Naive thymus-derived CD4-positive, alpha-beta T cell (primary cell): Measurements from ENCODE around the gene TBC1D10B. TPM values are rescaled to one million over a fixed set of nuclear protein-coding genes. Genes with fewer than 3 reads are reported as not detected.

ENCODE experiments used
- ATAC-seq: fragments of 150-1000 bp; cut with Tn5 transposase; 2 replicates; pipeline ENCODE4 v1.10.0; 2021; ENCODE audit warnings: mild to moderate bottlenecking, moderate library complexity
- CTCF ChIA-PET: fragments of 350-600 bp; sonication (Branson Sonifier 250); formaldehyde crosslinking; loops from one replicate; lab custom pipeline; 2021; ENCODE audit warnings: antibody characterized with exemption; lab: Charles Lee
- POLR2A ChIA-PET: fragments of 350-600 bp; sonication (Branson Sonifier 250); formaldehyde crosslinking; loops from one replicate; lab custom pipeline; 2021; ENCODE audit warnings: antibody characterized with exemption, inconsistent platforms; lab: Charles Lee
- DNase-seq, 9 donors: peaks; one replicate each; pipeline versions ENCODE4 v3.0.0 to v3.0.0-alpha.2; 2020 to 2022; ENCODE audit warnings: mixed read lengths in 1 of 9
- H3K27ac ChIP-seq: one replicate; pipeline ENCODE4 v1.7.0; 2013; ENCODE audit warnings: mild to moderate bottlenecking, low read depth, low read length, moderate library complexity
- H3K27me3 ChIP-seq, 2 donors: one replicate each; pipeline ENCODE4 v1.7.0; 2013; ENCODE audit warnings: low read length in 2 of 2, mild to moderate bottlenecking in 2 of 2, moderate library complexity in 2 of 2; ENCODE audit not compliant: control insufficient read depth in 2 of 2, insufficient read depth in 2 of 2
- H3K36me3 ChIP-seq, 3 experiments: 1 replicate in 2 of 3; 2 replicates in 1 of 3; pipeline ENCODE4 v1.7.0; 2013; ENCODE audit warnings: low read length in 3 of 3, mild to moderate bottlenecking in 3 of 3, moderate library complexity in 1 of 3; ENCODE audit not compliant: insufficient read depth in 3 of 3, control insufficient read depth in 2 of 3
- H3K4me1 ChIP-seq, 2 donors: one replicate each; pipeline ENCODE4 v1.7.0; 2013; ENCODE audit warnings: low read length in 2 of 2, mild to moderate bottlenecking in 2 of 2, moderate library complexity in 1 of 2; ENCODE audit not compliant: control insufficient read depth in 2 of 2, insufficient read depth in 2 of 2
- H3K4me3 ChIP-seq: 2 replicates; pipeline ENCODE4 v1.7.0; 2013; ENCODE audit warnings: mild to moderate bottlenecking, low read length
- H3K9me3 ChIP-seq, 3 experiments: 1 replicate in 2 of 3; 2 replicates in 1 of 3; pipeline ENCODE4 v1.7.0; 2013; ENCODE audit warnings: low read length in 3 of 3; ENCODE audit not compliant: control insufficient read depth in 2 of 3
- H3K27ac Mint-ChIP-seq, 9 donors: one replicate each; pipeline ENCODE4 v1.8.0; 2020 to 2022; ENCODE audit warnings: mixed read lengths in 9 of 9, mild to moderate bottlenecking in 8 of 9, moderate library complexity in 5 of 9, inconsistent platforms in 2 of 9
- H3K27me3 Mint-ChIP-seq, 5 donors: one replicate each; pipeline ENCODE4 v1.8.0; 2021 to 2022; ENCODE audit warnings: mixed read lengths in 5 of 5, mild to moderate bottlenecking in 1 of 5
- H3K36me3 Mint-ChIP-seq, 5 donors: one replicate each; pipeline ENCODE4 v1.8.0; 2020 to 2022; ENCODE audit warnings: mixed read lengths in 5 of 5, mild to moderate bottlenecking in 3 of 5, inconsistent platforms in 1 of 5
- H3K4me1 Mint-ChIP-seq, 7 donors: one replicate each; pipeline ENCODE4 v1.8.0; 2020 to 2022; ENCODE audit warnings: mixed read lengths in 7 of 7, mild to moderate bottlenecking in 3 of 7, inconsistent platforms in 1 of 7
- H3K4me3 Mint-ChIP-seq, 10 donors: one replicate each; pipeline ENCODE4 v1.8.0; 2020 to 2022; ENCODE audit warnings: mild to moderate bottlenecking in 10 of 10, mixed read lengths in 10 of 10, moderate library complexity in 6 of 10, inconsistent platforms in 2 of 10
- H3K9me3 Mint-ChIP-seq, 11 donors: one replicate each; pipeline ENCODE4 v1.8.0; 2020 to 2022; ENCODE audit warnings: mixed read lengths in 11 of 11, mild to moderate bottlenecking in 4 of 11, inconsistent platforms in 1 of 11, moderate library complexity in 1 of 11
- intact Hi-C, 2 donors: fragments of 100-400 bp; cut with micrococcal nuclease; formaldehyde crosslinking; loops; one replicate each; pipeline ENCODE4 v1.15.1; 2023
- polyA plus RNA-seq, 2 donors: library from polyadenylated mRNA; unstranded; fragments of 300-500 nt; fragmentation: Illumina TruSeq; gene quantifications; one replicate each; pipeline ENCODE4 v1.2.3, GENCODE V29; 2021
- total RNA-seq, 6 experiments: library from RNA in 5 of 6; stranded (reverse) in 5 of 6; gene quantifications; 1 replicate in 5 of 6; 2 replicates in 1 of 6; pipeline ENCODE4 v1.2.3 and lab custom pipeline; 2021 to 2026

Gene TBC1D10B, protein sequence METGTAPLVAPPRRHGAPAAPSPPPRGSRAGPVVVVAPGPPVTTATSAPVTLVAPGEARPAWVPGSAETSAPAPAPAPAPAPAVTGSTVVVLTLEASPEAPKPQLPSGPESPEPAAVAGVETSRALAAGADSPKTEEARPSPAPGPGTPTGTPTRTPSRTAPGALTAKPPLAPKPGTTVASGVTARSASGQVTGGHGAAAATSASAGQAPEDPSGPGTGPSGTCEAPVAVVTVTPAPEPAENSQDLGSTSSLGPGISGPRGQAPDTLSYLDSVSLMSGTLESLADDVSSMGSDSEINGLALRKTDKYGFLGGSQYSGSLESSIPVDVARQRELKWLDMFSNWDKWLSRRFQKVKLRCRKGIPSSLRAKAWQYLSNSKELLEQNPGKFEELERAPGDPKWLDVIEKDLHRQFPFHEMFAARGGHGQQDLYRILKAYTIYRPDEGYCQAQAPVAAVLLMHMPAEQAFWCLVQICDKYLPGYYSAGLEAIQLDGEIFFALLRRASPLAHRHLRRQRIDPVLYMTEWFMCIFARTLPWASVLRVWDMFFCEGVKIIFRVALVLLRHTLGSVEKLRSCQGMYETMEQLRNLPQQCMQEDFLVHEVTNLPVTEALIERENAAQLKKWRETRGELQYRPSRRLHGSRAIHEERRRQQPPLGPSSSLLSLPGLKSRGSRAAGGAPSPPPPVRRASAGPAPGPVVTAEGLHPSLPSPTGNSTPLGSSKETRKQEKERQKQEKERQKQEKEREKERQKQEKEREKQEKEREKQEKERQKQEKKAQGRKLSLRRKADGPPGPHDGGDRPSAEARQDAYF
- 10 to 100 TPM; 23.2 to 70.0 (median 45.2) TPM for total RNA-seq
- 10 to 100 TPM in 1 of 2 donors, 1 to 10 TPM in 1; 7.6 to 13.6 TPM for polyA plus RNA-seq
- total RNA-seq (lab: John Stamatoyannopoulos, UW): 33.9 reads per million, percentile 63 among the genes with 10 or more reads in this experiment

DNA sequence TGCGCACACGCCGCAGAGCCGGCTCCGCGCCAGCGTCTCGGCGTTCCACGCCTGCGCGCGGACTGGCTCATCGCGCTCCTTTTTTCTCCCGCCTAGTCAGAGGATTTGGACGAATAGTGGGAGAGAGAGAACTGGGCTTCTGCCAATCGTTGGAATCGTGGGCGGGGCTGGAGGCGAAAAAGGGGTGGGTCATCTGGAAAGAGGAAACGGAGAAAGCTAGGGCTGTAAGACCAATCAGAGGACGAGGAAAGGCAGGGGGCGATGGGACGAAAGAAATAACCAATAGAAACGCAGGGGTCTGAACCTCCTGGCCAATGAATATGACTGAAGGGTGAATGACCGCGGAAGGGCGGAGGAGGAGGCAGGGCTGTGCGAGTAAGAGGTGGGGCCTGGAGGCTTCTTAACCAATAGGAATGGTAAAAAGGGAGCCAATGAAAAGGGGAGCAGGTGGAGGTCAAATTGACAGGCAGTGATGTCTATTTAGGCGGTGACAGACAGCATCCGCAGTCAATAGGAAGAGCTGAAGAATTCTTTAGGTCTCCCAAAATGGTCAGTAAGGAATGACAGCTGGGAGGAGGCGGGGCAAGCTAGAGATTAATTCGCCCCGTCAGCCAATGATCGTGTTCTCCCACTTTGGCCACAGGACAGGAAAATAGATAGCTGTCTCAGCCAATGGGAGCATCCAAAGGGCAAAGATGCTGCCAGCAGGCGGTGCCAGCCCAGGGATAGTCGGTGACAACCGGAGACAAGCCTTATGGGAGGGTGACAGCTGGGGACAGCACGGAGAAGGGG lies at the start of gene TBC1D10B:
Gene TBC1D10B (minus strand): TSS at position 39 of the 792 bp plus-strand sequence. CDS start 311 bp downstream, outside the sequence.
- Mint-ChIP-seq H3K4me1 (peaks cover 42 to 54% (median 50%) of the 10 kb centered on the region in 7 donors), H3K27me3 (peaks cover 0 to 3% (median 0%) of the 10 kb centered on the region in 5 donors), H3K27ac (peak within 1 kb of the TSS; percentile 63 to 98 (median 93)), H3K36me3 (peaks cover 0 to 11% (median 0%) of the 10 kb centered on the region in 5 donors), H3K4me3 (peak within 1 kb of the TSS; percentile 83 to 92 (median 89)), H3K9me3 (peaks cover 0 to 2% (median 0%) of the 10 kb centered on the region in 11 donors)
- intact Hi-C loops: loop anchor here (1.0 to 10.0 kb wide), 13 partner anchors 8 to 554 kb away; partner anchors contain the start of genes ALDOA (in 1 of the 2), CD2BP2 (in 1 of the 2), FBRS (in 1 of the 2) and FBXL19 (in 1 of the 2)
- H3K4me3 ChIP-seq: peak within 1 kb of the TSS; percentile 76
- peaks cover 24 to 25% of the 10 kb centered on the region in 2 donors for H3K4me1 ChIP-seq
- no peaks in the 10 kb centered on the region for H3K27me3 ChIP-seq
- ChIA-PET CTCF (interaction anchor here (0.6 to 2.0 kb wide), 9 partner anchors 12 to 563 kb away, joined by 3 to 11 read pairs (median 4); partner anchors contain the start of genes SEPTIN1 and ZNF771), POLR2A (interaction anchor here (0.6 to 9.3 kb wide), 22 partner anchors 10 to 305 kb away, joined by 3 to 120 read pairs (median 5); partner anchors contain the start of genes ALDOA, CD2BP2, CORO1A and DCTPP1)
- H3K9me3 ChIP-seq: no peaks in the 10 kb centered on the region
- DNase-seq (peak; percentile 89 to 100 (median 100)), ATAC-seq (peak; percentile 91)
- H3K36me3 ChIP-seq: peaks cover 0 to 5% (median 0%) of the 10 kb centered on the region in 3 experiments
- H3K27ac ChIP-seq: peak within 1 kb of the TSS; percentile 80

DNA sequence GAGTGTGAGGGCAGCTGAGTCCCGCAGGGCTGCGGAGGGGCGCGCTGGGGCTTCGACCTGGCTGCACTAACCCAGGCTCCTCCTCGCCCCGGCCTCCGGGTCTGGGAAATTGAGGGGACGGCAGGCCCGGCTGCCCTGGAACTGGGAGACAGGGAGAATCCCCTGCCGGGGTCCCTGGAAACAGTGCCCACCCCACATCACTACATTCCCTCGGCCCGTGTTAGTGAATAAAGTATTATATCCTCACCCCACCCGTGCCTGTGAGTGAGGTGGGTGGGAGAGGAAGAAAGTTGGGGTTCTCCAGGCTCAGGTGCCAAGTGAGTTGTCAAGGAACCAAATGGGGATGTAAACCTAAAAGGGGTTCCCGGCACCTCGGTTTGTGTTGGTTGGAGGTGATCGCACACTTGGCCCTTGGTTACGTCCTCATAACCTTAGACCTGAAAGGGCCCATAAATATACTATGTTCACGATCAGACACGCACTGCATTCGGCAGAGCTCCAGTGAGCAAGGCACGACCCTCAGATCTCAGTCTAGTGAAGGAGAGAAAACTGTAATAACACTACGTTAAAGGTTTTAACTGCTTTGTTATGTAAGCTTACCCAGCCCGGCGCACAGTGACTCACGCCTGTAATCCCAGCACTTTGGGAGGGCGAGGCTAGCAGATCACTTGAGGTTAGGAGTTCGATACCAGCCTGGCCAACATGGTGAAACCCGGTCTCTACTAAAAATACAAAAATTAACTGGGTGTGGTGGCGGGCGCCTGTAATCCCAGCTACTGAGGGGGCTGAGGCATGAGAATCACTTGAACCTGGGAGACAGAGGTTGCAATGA lies 48.3 kb upstream of the TBC1D10B start:
- H3K27me3 ChIP-seq: no peaks in the 10 kb centered on the region
- ATAC-seq (no peak), DNase-seq (no peak)
- peaks cover 0 to 14% (median 5%) of the 10 kb centered on the region in 5 donors for H3K36me3 Mint-ChIP-seq
- H3K27me3 Mint-ChIP-seq: no peaks in the 10 kb centered on the region
- CTCF ChIA-PET: interaction anchor here (0.6 to 2.5 kb wide), 9 partner anchors 9 to 326 kb away, joined by 3 to 20 read pairs (median 6); partner anchors contain the start of genes DCTPP1 and ZNF771
- peaks cover 6 to 8% of the 10 kb centered on the region in 2 donors for H3K4me1 ChIP-seq
- peak overlapping the region; percentile 85 for H3K27ac ChIP-seq
- POLR2A ChIA-PET: interaction anchor here (0.5 to 4.3 kb wide), 60 partner anchors 8 to 354 kb away, joined by 3 to 82 read pairs (median 4); partner anchors contain the start of genes ALDOA, CORO1A, DCTPP1 and FBRS
- H3K27ac Mint-ChIP-seq: peak overlapping the region; percentile 60 to 91 (median 81)
- H3K9me3 ChIP-seq: no peaks in the 10 kb centered on the region
- H3K9me3 Mint-ChIP-seq: no peaks in the 10 kb centered on the region
- peaks cover 12 to 31% (median 14%) of the 10 kb centered on the region in 7 donors for H3K4me1 Mint-ChIP-seq
- peak overlapping the region; percentile 59 to 80 (median 66) for H3K4me3 Mint-ChIP-seq
- peaks cover 0 to 18% (median 0%) of the 10 kb centered on the region in 3 experiments for H3K36me3 ChIP-seq
- peak overlapping the region; percentile 76 for H3K4me3 ChIP-seq
- intact Hi-C loops: loop anchor here (1.0 to 10.0 kb wide), 3 partner anchors 12 to 614 kb away; partner anchors contain the start of genes DCTPP1 (in 2 of the 2), MAPK3 (in 1 of the 2) and MAZ (in 1 of the 2)

DNA sequence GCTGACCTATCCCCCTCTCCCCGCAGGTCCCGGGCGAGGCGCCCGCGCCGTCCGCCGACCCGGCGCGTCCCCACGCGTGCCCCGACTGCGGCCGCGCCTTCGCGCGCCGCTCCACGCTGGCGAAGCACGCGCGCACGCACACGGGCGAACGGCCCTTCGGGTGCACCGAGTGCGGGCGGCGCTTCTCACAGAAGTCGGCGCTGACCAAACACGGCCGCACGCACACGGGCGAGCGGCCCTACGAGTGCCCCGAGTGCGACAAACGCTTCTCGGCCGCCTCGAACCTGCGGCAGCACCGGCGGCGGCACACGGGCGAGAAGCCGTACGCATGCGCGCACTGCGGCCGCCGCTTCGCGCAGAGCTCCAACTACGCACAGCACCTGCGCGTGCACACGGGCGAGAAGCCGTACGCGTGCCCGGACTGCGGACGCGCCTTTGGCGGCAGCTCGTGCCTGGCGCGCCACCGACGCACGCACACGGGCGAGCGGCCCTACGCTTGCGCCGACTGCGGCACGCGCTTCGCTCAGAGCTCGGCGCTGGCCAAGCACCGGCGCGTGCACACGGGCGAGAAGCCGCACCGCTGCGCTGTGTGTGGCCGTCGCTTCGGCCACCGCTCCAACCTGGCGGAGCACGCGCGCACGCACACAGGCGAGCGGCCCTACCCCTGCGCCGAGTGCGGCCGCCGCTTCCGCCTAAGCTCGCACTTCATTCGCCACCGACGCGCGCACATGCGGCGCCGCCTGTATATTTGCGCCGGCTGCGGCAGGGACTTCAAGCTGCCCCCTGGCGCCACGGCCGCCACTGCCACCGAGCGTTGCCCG lies 47.4 kb upstream of the TBC1D10B start:
- H3K36me3 Mint-ChIP-seq: peaks cover 0 to 14% (median 5%) of the 10 kb centered on the region in 5 donors
- H3K4me3 Mint-ChIP-seq: peak overlapping the region; percentile 54 to 80 (median 70)
- H3K27ac Mint-ChIP-seq: peak overlapping the region in 7 of 9 donors; percentile 69 to 88 (median 81)
- H3K36me3 ChIP-seq: peaks cover 0 to 13% (median 0%) of the 10 kb centered on the region in 3 experiments
- H3K4me1 Mint-ChIP-seq: peaks cover 12 to 31% (median 14%) of the 10 kb centered on the region in 7 donors
- ChIA-PET CTCF (interaction anchor here (0.5 to 2.5 kb wide), 10 partner anchors 8 to 325 kb away, joined by 3 to 20 read pairs (median 4); partner anchors contain the start of genes DCTPP1 and ZNF771), POLR2A (interaction anchor here (0.5 to 4.3 kb wide), 59 partner anchors 8 to 353 kb away, joined by 3 to 82 read pairs (median 4); partner anchors contain the start of genes ALDOA, CORO1A, DCTPP1 and FBRS)
- H3K9me3 ChIP-seq: no peaks in the 10 kb centered on the region
- intact Hi-C loops: loop anchor here (1.0 to 10.0 kb wide), 6 partner anchors 10 to 613 kb away; partner anchors contain the start of genes DCTPP1 (in 2 of the 2), MAPK3 (in 1 of the 2), MAZ (in 1 of the 2) and SRCAP (in 1 of the 2)
- DNase-seq: peak; percentile 79 to 93 (median 88)
- peaks cover 6 to 8% of the 10 kb centered on the region in 2 donors for H3K4me1 ChIP-seq
- no peaks in the 10 kb centered on the region for H3K27me3 Mint-ChIP-seq
- no peaks in the 10 kb centered on the region for H3K27me3 ChIP-seq
- no peaks in the 10 kb centered on the region for H3K9me3 Mint-ChIP-seq
- H3K4me3 ChIP-seq: peak overlapping the region; percentile 76
- H3K27ac ChIP-seq: peak overlapping the region; percentile 85
- peak; percentile 95 for ATAC-seq

GRCh38 chr16:30416624-30417528 lies 46.6 kb upstream of the TBC1D10B start:
- Mint-ChIP-seq H3K9me3 (no peaks in the 10 kb centered on the region), H3K27me3 (no peaks in the 10 kb centered on the region), H3K36me3 (peaks cover 0 to 15% (median 10%) of the 10 kb centered on the region in 5 donors), H3K4me1 (peaks cover 14 to 36% (median 18%) of the 10 kb centered on the region in 7 donors), H3K4me3 (peak overlapping the region; percentile 0 to 80 (median 60)), H3K27ac (peak overlapping the region in 8 of 9 donors; percentile 33 to 82 (median 66))
- ChIA-PET CTCF (interaction anchor here (0.5 to 2.5 kb wide), 10 partner anchors 7 to 325 kb away, joined by 3 to 20 read pairs (median 5); partner anchors contain the start of genes DCTPP1 and ZNF771), POLR2A (interaction anchor here (0.7 to 4.3 kb wide), 48 partner anchors 9 to 353 kb away, joined by 3 to 82 read pairs (median 5); partner anchors contain the start of genes ALDOA, CD2BP2, CORO1A and DCTPP1)
- H3K27ac ChIP-seq: peak overlapping the region; percentile 85
- peaks cover 0 to 13% (median 0%) of the 10 kb centered on the region in 3 experiments for H3K36me3 ChIP-seq
- H3K4me1 ChIP-seq: peaks cover 6 to 8% of the 10 kb centered on the region in 2 donors
- intact Hi-C loops: loop anchor here (1.0 to 10.0 kb wide), 4 partner anchors 10 to 612 kb away; partner anchors contain the start of genes MAZ (in 1 of the 2), SRCAP (in 1 of the 2), ZNF48 (in 1 of the 2) and ZNF771 (in 1 of the 2)
- no peaks in the 10 kb centered on the region for H3K27me3 ChIP-seq
- no peak for ATAC-seq
- H3K9me3 ChIP-seq: no peaks in the 10 kb centered on the region
- DNase-seq: no peak
- peak overlapping the region; percentile 76 for H3K4me3 ChIP-seq
